Activated CD4-positive, alpha-beta T cell treated with anti-CD3 and anti-CD28 coated beads, Interleukin-2, amount 10 ng/mL, durations not matched to agents 7 days and 5 days (primary cell): ENCODE results near the gene APBB2. TPM values are rescaled to one million over a fixed set of nuclear protein-coding genes. Genes with fewer than 3 reads are reported as not detected.

Experiments used
- CTCF ChIA-PET: fragments of 350-600 bp; sonication (Branson Sonifier 250); formaldehyde crosslinking; loops from one replicate; lab custom pipeline; 2021; ENCODE audit warnings: antibody characterized with exemption; lab: Charles Lee
- POLR2A ChIA-PET: fragments of 350-600 bp; sonication (Branson Sonifier 250); formaldehyde crosslinking; loops from one replicate; lab custom pipeline; 2021; ENCODE audit warnings: antibody characterized with exemption; lab: Charles Lee
- DNase-seq: peaks from one replicate; pipeline ENCODE4 v3.0.0-alpha.2; 2020
- H3K27ac Mint-ChIP-seq: one replicate; pipeline ENCODE4 v1.8.0; 2021; ENCODE audit warnings: mild to moderate bottlenecking, moderate library complexity, mixed read lengths
- H3K27me3 Mint-ChIP-seq: one replicate; pipeline ENCODE4 v1.8.0; 2021; ENCODE audit warnings: mixed read lengths
- H3K36me3 Mint-ChIP-seq: one replicate; pipeline ENCODE4 v1.8.0; 2021; ENCODE audit warnings: low read depth, mixed read lengths
- H3K4me1 Mint-ChIP-seq: one replicate; pipeline ENCODE4 v1.8.0; 2021; ENCODE audit warnings: mixed read lengths
- H3K4me3 Mint-ChIP-seq: one replicate; pipeline ENCODE4 v1.8.0; 2021; ENCODE audit warnings: mild to moderate bottlenecking, moderate library complexity, mixed read lengths
- H3K9me3 Mint-ChIP-seq: one replicate; pipeline ENCODE4 v1.8.0; 2021; ENCODE audit warnings: mixed read lengths
- total RNA-seq, 2 experiments: library from RNA; stranded (reverse); gene quantifications; one replicate each; pipeline ENCODE4 v1.2.3, GENCODE V29; 2021

The APBB2 gene
- under 1 TPM; 0.45 to 0.62 TPM for total RNA-seq

- ChIA-PET CTCF (interaction anchor here (0.7 to 1.0 kb wide), 3 partner anchors 15 to 238 kb away, joined by 3 to 4 read pairs (median 3); no protein-coding TSS in a partner anchor), POLR2A (interaction anchor here (0.6 kb wide), 1 partner anchor 9 kb away, joined by 8 read pairs; no protein-coding TSS in a partner anchor)
- Mint-ChIP-seq H3K27me3 (peaks cover 57% of the 10 kb centered on the region), H3K4me3 (peak within 1 kb of the TSS; percentile 73), H3K4me1 (peaks cover 31% of the 10 kb centered on the region), H3K9me3 (no peaks in the 10 kb centered on the region), H3K27ac (no peak within 1 kb of the TSS), H3K36me3 (no peaks in the 10 kb centered on the region)
- DNase-seq = peak; percentile 41
Observed at GRCh38 chr4:41214136-41214824, at the start of gene APBB2. TSS of gene APBB2 (minus strand) at chr4:41214542. CDS start at chr4:41033254, 181,288 bp downstream.

- CTCF ChIA-PET = no interaction called here
- DNase-seq = no peak
- Mint-ChIP-seq H3K9me3 (no peaks in the 10 kb centered on the region), H3K27me3 (peaks cover 30% of the 10 kb centered on the region), H3K4me1 (peaks cover 7% of the 10 kb centered on the region), H3K27ac (no peak overlapping the region), H3K36me3 (no peaks in the 10 kb centered on the region), H3K4me3 (no peak overlapping the region)
- POLR2A ChIA-PET = no interaction called here
Observed at GRCh38 chr4:41262198-41262597, 47.9 kb upstream of the APBB2 start.

- Mint-ChIP-seq H3K4me1 (peaks cover 16% of the 10 kb centered on the region), H3K36me3 (peaks cover 1% of the 10 kb centered on the region), H3K27me3 (peaks cover 46% of the 10 kb centered on the region), H3K9me3 (no peaks in the 10 kb centered on the region), H3K27ac (no peak overlapping the region), H3K4me3 (no peak overlapping the region)
- ChIA-PET CTCF (no interaction called here), POLR2A (no interaction called here)
- DNase-seq = no peak
Observed at GRCh38 chr4:41260116-41260733, 45.9 kb upstream of the APBB2 start.

- peaks cover 16% of the 10 kb centered on the region for H3K4me1 Mint-ChIP-seq
- no peak overlapping the region for H3K4me3 Mint-ChIP-seq
- CTCF ChIA-PET = interaction anchor here (0.6 kb wide), 2 partner anchors 11 to 409 kb away, joined by 3 read pairs; no protein-coding TSS in a partner anchor
- H3K27ac Mint-ChIP-seq = no peak overlapping the region
- no peaks in the 10 kb centered on the region for H3K9me3 Mint-ChIP-seq
- H3K27me3 Mint-ChIP-seq = peaks cover 48% of the 10 kb centered on the region
- peaks cover 1% of the 10 kb centered on the region for H3K36me3 Mint-ChIP-seq
- POLR2A ChIA-PET = no interaction called here
- no peak for DNase-seq
Observed at GRCh38 chr4:41258783-41259182, 44.4 kb upstream of the APBB2 start.

GRCh38 chr4:41257906-41258305 lies 43.6 kb upstream of the APBB2 start:
- Mint-ChIP-seq H3K27ac (no peak overlapping the region), H3K4me1 (peaks cover 16% of the 10 kb centered on the region), H3K9me3 (no peaks in the 10 kb centered on the region), H3K27me3 (peaks cover 50% of the 10 kb centered on the region), H3K36me3 (peaks cover 1% of the 10 kb centered on the region), H3K4me3 (peak overlapping the region; percentile 56)
- no peak for DNase-seq
- POLR2A ChIA-PET = no interaction called here
- CTCF ChIA-PET = interaction anchor here (0.6 kb wide), 1 partner anchor 12 kb away, joined by 3 read pairs; no protein-coding TSS in a partner anchor

GRCh38 chr4:41257257-41257901 lies 43.0 kb upstream of the APBB2 start:
- Mint-ChIP-seq H3K4me1 (peaks cover 16% of the 10 kb centered on the region), H3K27me3 (peaks cover 50% of the 10 kb centered on the region), H3K27ac (no peak overlapping the region), H3K9me3 (no peaks in the 10 kb centered on the region), H3K4me3 (peak overlapping the region; percentile 56), H3K36me3 (peaks cover 1% of the 10 kb centered on the region)
- ChIA-PET CTCF (no interaction called here), POLR2A (no interaction called here)
- DNase-seq = peak; percentile 9

- DNase-seq = no peak
- POLR2A ChIA-PET = no interaction called here
- Mint-ChIP-seq H3K27me3 (peaks cover 50% of the 10 kb centered on the region), H3K27ac (no peak within 1 kb of the TSS), H3K4me3 (peak within 1 kb of the TSS; percentile 56), H3K4me1 (peaks cover 16% of the 10 kb centered on the region), H3K9me3 (no peaks in the 10 kb centered on the region), H3K36me3 (peaks cover 1% of the 10 kb centered on the region)
- CTCF ChIA-PET = no interaction called here
Observed at GRCh38 chr4:41256740-41257256, 42.5 kb upstream of the APBB2 start, which contains the start of gene UCHL1. TSS of gene UCHL1 (plus strand) at chr4:41256928. CDS start at chr4:41256977, 49 bp downstream.

- CTCF ChIA-PET = no interaction called here
- Mint-ChIP-seq H3K4me1 (peaks cover 16% of the 10 kb centered on the region), H3K27me3 (peaks cover 46% of the 10 kb centered on the region), H3K27ac (no peak overlapping the region), H3K36me3 (peaks cover 1% of the 10 kb centered on the region), H3K9me3 (no peaks in the 10 kb centered on the region), H3K4me3 (no peak overlapping the region)
- no peak for DNase-seq
- POLR2A ChIA-PET = no interaction called here
Observed at GRCh38 chr4:41256131-41256739, 41.9 kb upstream of the APBB2 start.

GRCh38 chr4:41245983-41246382 lies 31.6 kb upstream of the APBB2 start:
- no peak overlapping the region for H3K27ac Mint-ChIP-seq
- H3K4me1 Mint-ChIP-seq = no peaks in the 10 kb centered on the region
- ChIA-PET POLR2A (no interaction called here), CTCF (no interaction called here)
- peaks cover 12% of the 10 kb centered on the region for H3K27me3 Mint-ChIP-seq
- no peaks in the 10 kb centered on the region for H3K9me3 Mint-ChIP-seq
- no peak overlapping the region for H3K4me3 Mint-ChIP-seq
- no peak for DNase-seq
- no peaks in the 10 kb centered on the region for H3K36me3 Mint-ChIP-seq

GRCh38 chr4:41241919-41242318 lies 27.6 kb upstream of the APBB2 start:
- Mint-ChIP-seq H3K27me3 (peaks cover 7% of the 10 kb centered on the region), H3K4me1 (no peaks in the 10 kb centered on the region), H3K27ac (no peak overlapping the region), H3K36me3 (no peaks in the 10 kb centered on the region), H3K9me3 (peaks cover 2% of the 10 kb centered on the region), H3K4me3 (no peak overlapping the region)
- CTCF ChIA-PET = no interaction called here
- POLR2A ChIA-PET = no interaction called here
- DNase-seq = no peak

- ChIA-PET POLR2A (no interaction called here), CTCF (no interaction called here)
- H3K27me3 Mint-ChIP-seq = no peaks in the 10 kb centered on the region
- H3K36me3 Mint-ChIP-seq = no peaks in the 10 kb centered on the region
- no peak overlapping the region for H3K4me3 Mint-ChIP-seq
- H3K4me1 Mint-ChIP-seq = no peaks in the 10 kb centered on the region
- no peak overlapping the region for H3K27ac Mint-ChIP-seq
- peaks cover 2% of the 10 kb centered on the region for H3K9me3 Mint-ChIP-seq
- no peak for DNase-seq
Observed at GRCh38 chr4:41236508-41236907, 22.2 kb upstream of the APBB2 start.

GRCh38 chr4:41236032-41236431 lies 21.7 kb upstream of the APBB2 start:
- POLR2A ChIA-PET = no interaction called here
- H3K4me3 Mint-ChIP-seq = no peak overlapping the region
- no peaks in the 10 kb centered on the region for H3K27me3 Mint-ChIP-seq
- DNase-seq = no peak
- H3K4me1 Mint-ChIP-seq = no peaks in the 10 kb centered on the region
- peaks cover 2% of the 10 kb centered on the region for H3K9me3 Mint-ChIP-seq
- H3K27ac Mint-ChIP-seq = no peak overlapping the region
- no peaks in the 10 kb centered on the region for H3K36me3 Mint-ChIP-seq
- CTCF ChIA-PET = no interaction called here
